ENCODE results near the gene OR13C9.
"Not testable (repeated sequence)": the region's sequence is repeated elsewhere in the genome, so short reads cannot be mapped to it uniquely, and the experiment has no call there.

The OR13C9 gene

GRCh38 chr9:104604801-104605200, 13.2 kb downstream of the OR13C9 start:
- Histone ChIP-seq H3K9ac (no peak overlapping the region), H3K4me1 (no peaks in the 10 kb centered on the region), H3K4me3 (no peak overlapping the region), H3K4me2 (no peak overlapping the region), H4K20me1 (no peaks in the 10 kb centered on the region), H3K27me3 (no peaks in the 10 kb centered on the region), H3K36me3 (no peaks in the 10 kb centered on the region), H3K27ac (no peak overlapping the region), H3K9me3 (no peaks in the 10 kb centered on the region)
- TF ChIP-seq Cebpa-rat (IDR thresholded peaks at IDR 0.05): no peak

GRCh38 chr9:104599313-104599712, 18.7 kb downstream of the OR13C9 start, which contains the start of gene OR13C5:
TSS of gene OR13C5 (minus strand) at chr9:104599413. CDS start at chr9:104599413, 0 bp downstream.
- not testable (repeated sequence) for H3K27me3 ChIP-seq, H3K9me3 ChIP-seq, H4K20me1 ChIP-seq, H3K9ac ChIP-seq, H3K27ac ChIP-seq, H3K4me2 ChIP-seq, H3K36me3 ChIP-seq, H3K4me1 ChIP-seq, H3K4me3 ChIP-seq

- not testable (repeated sequence) for H4K20me1 ChIP-seq, H3K27ac ChIP-seq, H3K9me3 ChIP-seq, H3K36me3 ChIP-seq, H3K4me1 ChIP-seq, H3K27me3 ChIP-seq, H3K4me3 ChIP-seq, H3K4me2 ChIP-seq, H3K9ac ChIP-seq
Measured at GRCh38 chr9:104598749-104599148, 19.3 kb downstream of the OR13C9 start.

- H3K4me3 ChIP-seq: no peak overlapping the region
Measured at GRCh38 chr9:104589626-104590025, 28.4 kb downstream of the OR13C9 start.

GRCh38 chr9:104586496-104587180, 31.4 kb downstream of the OR13C9 start:
- H3K4me3 ChIP-seq: no peak overlapping the region
- no peak overlapping the region for H3K9ac ChIP-seq
- no peaks in the 10 kb centered on the region for H3K9me3 ChIP-seq
- no peak for TF ChIP-seq Cebpa-rat (IDR thresholded peaks at IDR 0.05)
- no peaks in the 10 kb centered on the region for H3K36me3 ChIP-seq
- H3K27me3 ChIP-seq: no peaks in the 10 kb centered on the region
- no peaks in the 10 kb centered on the region for H4K20me1 ChIP-seq
- no peaks in the 10 kb centered on the region for H3K4me1 ChIP-seq
- no peak overlapping the region for H3K27ac ChIP-seq
- H3K4me2 ChIP-seq: no peak overlapping the region

More at GRCh38 chr9:104589626-104590025, 28.4 kb downstream of the OR13C9 start:
- Histone ChIP-seq H3K9ac (no peak overlapping the region), H3K9me3 (no peaks in the 10 kb centered on the region), H3K27ac (no peak overlapping the region), H3K4me1 (no peaks in the 10 kb centered on the region), H3K36me3 (no peaks in the 10 kb centered on the region), H3K4me2 (no peak overlapping the region), H3K27me3 (no peaks in the 10 kb centered on the region), H4K20me1 (no peaks in the 10 kb centered on the region)
- TF ChIP-seq Cebpa-rat (IDR thresholded peaks at IDR 0.05): no peak

- no peaks in the 10 kb centered on the region for H3K27me3 ChIP-seq
- no peak overlapping the region for H3K4me3 ChIP-seq
- no peaks in the 10 kb centered on the region for H4K20me1 ChIP-seq
- TF ChIP-seq Cebpa-rat (IDR thresholded peaks at IDR 0.05): no peak
- H3K27ac ChIP-seq: no peak overlapping the region
- H3K4me2 ChIP-seq: no peak overlapping the region
- H3K9me3 ChIP-seq: no peaks in the 10 kb centered on the region
- H3K4me1 ChIP-seq: no peaks in the 10 kb centered on the region
- H3K9ac ChIP-seq: no peak overlapping the region
- no peaks in the 10 kb centered on the region for H3K36me3 ChIP-seq
Measured at GRCh38 chr9:104580562-104580961, 37.4 kb downstream of the OR13C9 start.

- Histone ChIP-seq H3K9me3 (no peaks in the 10 kb centered on the region), H3K4me2 (no peak overlapping the region), H3K4me3 (no peak overlapping the region), H3K36me3 (no peaks in the 10 kb centered on the region), H3K27ac (no peak overlapping the region), H3K27me3 (no peaks in the 10 kb centered on the region), H4K20me1 (no peaks in the 10 kb centered on the region), H3K4me1 (no peaks in the 10 kb centered on the region), H3K9ac (no peak overlapping the region)
- no peak for TF ChIP-seq Cebpa-rat (IDR thresholded peaks at IDR 0.05)
Measured at GRCh38 chr9:104577263-104577662, 40.7 kb downstream of the OR13C9 start.

GRCh38 chr9:104575456-104575855, 42.5 kb downstream of the OR13C9 start:
- H3K36me3 ChIP-seq: no peaks in the 10 kb centered on the region
- no peak overlapping the region for H3K27ac ChIP-seq
- TF ChIP-seq Cebpa-rat (IDR thresholded peaks at IDR 0.05): no peak
- H3K27me3 ChIP-seq: no peaks in the 10 kb centered on the region
- no peaks in the 10 kb centered on the region for H4K20me1 ChIP-seq
- H3K4me2 ChIP-seq: no peak overlapping the region
- no peaks in the 10 kb centered on the region for H3K9me3 ChIP-seq
- H3K4me1 ChIP-seq: no peaks in the 10 kb centered on the region
- H3K9ac ChIP-seq: no peak overlapping the region
- H3K4me3 ChIP-seq: no peak overlapping the region

- H3K36me3 ChIP-seq: no peaks in the 10 kb centered on the region
- no peaks in the 10 kb centered on the region for H3K9me3 ChIP-seq
- H4K20me1 ChIP-seq: no peaks in the 10 kb centered on the region
- no peak for TF ChIP-seq Cebpa-rat (IDR thresholded peaks at IDR 0.05)
- no peaks in the 10 kb centered on the region for H3K4me1 ChIP-seq
- H3K27ac ChIP-seq: no peak overlapping the region
- H3K27me3 ChIP-seq: no peaks in the 10 kb centered on the region
- no peak overlapping the region for H3K4me2 ChIP-seq
- no peak overlapping the region for H3K9ac ChIP-seq
- H3K4me3 ChIP-seq: no peak overlapping the region
Measured at GRCh38 chr9:104572612-104573011, 45.4 kb downstream of the OR13C9 start.

- no peaks in the 10 kb centered on the region for H4K20me1 ChIP-seq
- H3K4me3 ChIP-seq: no peak within 1 kb of the TSS
- H3K9me3 ChIP-seq: no peaks in the 10 kb centered on the region
- H3K4me2 ChIP-seq: no peak within 1 kb of the TSS
- H3K9ac ChIP-seq: no peak within 1 kb of the TSS
- H3K36me3 ChIP-seq: no peaks in the 10 kb centered on the region
- no peaks in the 10 kb centered on the region for H3K27me3 ChIP-seq
- no peaks in the 10 kb centered on the region for H3K4me1 ChIP-seq
- no peak within 1 kb of the TSS for H3K27ac ChIP-seq
- TF ChIP-seq Cebpa-rat (IDR thresholded peaks at IDR 0.05): no peak
Measured at GRCh38 chr9:104568868-104569267, 49.1 kb downstream of the OR13C9 start, which contains the start of gene OR13C8. TSS of gene OR13C8 (plus strand) at chr9:104569168. CDS start at chr9:104569168, 0 bp downstream.

Measured in BLaER1 (cell line).